LNCAP (cell line): ENCODE measurements around the gene TMEM156.

Experiments used
- TF ChIP-seq, protein P1 (sequence below): fragments of 450-650 bp; IDR thresholded peaks from 2 replicates; pipeline ENCODE4 v1.5.1; 2017; ENCODE audit warnings: mild to moderate bottlenecking

The TMEM156 gene

DNA sequence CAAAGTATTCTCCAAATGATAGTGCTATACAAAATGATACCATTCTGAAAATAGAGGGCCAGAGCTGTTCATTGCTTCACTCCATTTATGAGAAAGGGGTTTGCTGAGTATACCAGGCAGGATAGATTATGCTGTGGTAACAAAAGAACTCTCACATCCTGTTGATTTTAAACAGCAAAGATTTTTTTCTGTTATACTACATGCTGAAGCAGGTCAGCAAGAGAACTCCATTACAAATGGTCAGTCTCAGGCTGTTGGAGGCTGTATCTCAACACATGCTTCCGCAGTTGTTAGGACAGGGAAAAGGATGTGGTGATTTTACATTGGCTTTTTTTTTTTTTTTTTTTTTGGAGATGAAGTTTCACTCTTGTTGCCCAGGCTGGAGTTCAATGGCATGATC is 16.1 kb upstream of the TMEM156 start:
- TF ChIP-seq, protein P1, sequence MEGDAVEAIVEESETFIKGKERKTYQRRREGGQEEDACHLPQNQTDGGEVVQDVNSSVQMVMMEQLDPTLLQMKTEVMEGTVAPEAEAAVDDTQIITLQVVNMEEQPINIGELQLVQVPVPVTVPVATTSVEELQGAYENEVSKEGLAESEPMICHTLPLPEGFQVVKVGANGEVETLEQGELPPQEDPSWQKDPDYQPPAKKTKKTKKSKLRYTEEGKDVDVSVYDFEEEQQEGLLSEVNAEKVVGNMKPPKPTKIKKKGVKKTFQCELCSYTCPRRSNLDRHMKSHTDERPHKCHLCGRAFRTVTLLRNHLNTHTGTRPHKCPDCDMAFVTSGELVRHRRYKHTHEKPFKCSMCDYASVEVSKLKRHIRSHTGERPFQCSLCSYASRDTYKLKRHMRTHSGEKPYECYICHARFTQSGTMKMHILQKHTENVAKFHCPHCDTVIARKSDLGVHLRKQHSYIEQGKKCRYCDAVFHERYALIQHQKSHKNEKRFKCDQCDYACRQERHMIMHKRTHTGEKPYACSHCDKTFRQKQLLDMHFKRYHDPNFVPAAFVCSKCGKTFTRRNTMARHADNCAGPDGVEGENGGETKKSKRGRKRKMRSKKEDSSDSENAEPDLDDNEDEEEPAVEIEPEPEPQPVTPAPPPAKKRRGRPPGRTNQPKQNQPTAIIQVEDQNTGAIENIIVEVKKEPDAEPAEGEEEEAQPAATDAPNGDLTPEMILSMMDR = no peak

DNA sequence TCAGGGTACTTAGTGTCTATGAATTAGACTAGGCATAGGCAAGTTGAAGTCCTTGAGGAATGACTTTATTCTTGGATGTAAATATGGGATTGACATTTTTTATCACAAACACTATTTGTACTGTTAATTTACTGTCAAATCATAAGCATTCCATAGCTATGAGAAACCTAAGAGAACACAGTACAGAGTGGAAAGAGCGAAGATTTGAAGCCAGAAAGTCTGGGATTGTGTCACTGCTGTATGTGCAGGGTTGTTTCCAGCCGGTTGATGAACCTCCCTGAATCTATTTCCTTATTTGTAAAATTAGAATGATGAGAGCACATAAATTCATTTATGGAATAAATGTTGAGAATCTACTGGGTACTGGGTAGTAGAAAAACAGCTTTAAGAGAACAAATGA is 15.5 kb upstream of the TMEM156 start:
- TF ChIP-seq, protein P1 = no peak

DNA sequence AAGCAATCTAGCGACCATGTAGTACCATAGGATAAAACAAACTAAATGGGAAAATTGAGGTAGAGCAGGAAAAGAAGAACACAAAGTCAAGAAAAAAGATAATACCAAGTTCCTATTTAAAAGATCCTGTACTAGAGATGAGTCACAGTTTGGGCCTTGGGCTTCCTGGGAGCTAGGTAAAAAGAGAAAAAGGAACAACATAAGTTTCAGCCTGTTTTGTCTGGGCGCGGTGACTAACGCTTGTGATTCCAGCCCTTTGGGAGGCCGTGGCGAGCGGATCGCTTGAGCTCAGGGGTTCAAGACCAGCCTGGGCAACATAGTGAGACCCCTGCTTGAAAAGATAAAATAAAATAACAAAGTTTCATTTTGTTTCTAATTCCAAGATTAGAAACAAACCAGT is 14.0 kb upstream of the TMEM156 start:
- TF ChIP-seq, protein P1 = no peak

DNA sequence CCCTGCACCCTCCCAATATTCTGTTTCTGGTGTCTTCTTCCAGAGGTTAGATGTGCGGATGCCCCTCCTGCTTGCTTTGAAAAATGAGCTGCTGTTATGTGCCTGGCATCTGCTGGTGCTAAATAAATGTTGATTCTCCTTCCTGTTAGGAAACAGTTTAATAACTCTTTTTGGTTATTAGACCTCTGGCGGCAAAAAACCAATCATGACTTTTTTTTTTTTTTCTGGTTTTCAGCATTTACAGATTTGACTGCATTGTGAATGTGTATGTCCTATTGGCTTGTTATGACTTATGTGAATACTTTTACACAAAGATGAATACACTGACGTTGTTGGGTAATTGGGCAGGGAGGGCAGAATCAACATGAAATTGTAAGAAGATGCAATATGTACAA is 13.6 kb upstream of the TMEM156 start:
- TF ChIP-seq, protein P1 = no peak

DNA sequence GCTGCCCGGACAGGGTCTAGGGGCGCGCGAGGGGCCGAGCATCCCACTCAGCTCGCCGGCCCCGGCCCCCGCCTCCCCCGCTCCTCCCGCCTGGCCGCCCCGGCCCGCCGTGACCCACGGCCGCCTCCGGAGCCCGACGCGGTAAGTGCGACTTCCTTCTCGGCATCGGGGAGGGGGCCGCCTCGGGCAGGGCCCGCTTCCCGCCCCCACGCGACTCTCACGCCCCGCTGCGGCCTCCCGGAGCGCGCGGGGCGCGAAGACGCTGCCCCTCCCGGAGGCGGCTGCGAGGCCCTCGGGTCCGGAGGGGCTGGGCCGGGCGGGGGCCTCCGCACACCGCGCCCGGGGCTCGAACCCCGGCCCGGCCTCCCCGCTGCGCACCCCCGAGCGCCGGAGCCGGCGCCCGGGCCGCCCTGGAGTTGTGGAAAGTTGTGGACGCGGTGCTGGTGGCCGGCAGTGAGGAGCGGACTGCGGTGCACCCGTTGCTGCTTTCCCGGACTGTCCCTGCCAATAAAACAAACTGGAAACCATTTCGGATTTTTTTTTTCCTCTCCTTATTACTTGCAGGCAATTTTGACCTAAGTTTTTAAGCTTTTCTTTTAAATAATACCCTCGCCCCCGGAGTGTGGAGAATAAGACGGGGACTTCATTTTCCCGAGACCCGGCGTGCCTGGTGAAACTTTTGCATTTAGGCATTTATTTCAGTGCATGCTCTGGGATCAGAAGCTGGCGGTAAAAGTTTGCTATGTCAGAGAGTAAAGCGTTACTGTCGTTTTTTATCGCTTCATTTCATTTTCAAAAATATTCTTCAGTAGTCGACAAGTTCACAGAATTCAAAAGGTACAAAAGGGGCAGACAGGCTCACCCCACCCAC is 13.0 kb upstream of the TMEM156 start:
- TF ChIP-seq, protein P1 = no peak

DNA sequence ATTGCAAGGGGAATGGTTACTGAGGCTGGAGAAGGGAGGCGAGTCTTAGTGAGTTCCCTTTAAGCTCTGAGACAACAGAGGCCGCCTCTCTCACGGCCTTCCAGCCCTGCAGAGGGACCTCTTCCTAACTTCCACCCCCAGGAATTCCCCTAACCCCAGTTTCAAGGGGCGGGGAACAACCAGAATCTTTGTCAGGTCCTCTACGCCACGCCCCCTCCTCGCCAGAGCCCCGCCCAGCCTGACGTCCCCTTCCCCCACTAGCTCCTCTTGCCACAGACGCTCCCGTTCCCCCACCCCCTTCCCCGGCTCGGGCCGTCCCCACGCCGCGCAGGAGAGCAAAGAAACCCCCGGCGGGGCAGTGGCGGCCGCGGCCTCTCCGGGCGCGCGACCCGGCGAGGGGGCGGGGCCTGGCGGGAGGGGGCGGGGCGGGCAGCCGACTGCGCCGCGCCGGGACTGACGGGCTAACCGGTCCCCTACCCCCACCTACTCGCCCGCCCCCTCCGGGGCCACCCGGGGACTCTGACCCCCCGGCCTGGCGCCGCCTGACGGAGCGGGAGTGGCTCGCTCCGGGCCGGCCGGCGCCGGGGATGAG is 12.3 kb upstream of the TMEM156 start:
- TF ChIP-seq, protein P1 = no peak

DNA sequence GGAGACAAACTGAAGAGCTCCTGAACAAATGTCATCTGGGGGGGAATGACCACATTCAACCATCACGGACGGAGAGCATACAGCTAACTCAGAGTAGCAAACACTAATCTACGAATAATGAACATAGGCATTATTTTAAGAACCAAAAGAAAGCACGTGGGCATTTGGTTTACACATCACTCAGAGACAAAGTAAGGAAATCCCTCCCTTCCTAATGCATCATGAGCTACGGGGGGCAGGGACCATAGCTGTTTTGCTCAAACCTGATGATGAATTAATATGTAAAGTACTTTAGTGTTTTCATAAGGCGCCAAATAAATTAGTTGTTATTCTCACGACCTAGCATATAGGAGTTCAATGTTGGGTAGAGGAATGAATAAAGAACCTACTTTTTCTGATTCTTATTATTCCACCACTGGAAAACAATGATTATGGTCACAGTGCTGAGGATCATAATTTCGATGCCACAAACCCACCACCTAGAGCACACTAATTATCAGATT is 11.7 kb upstream of the TMEM156 start:
- TF ChIP-seq, protein P1 = no peak
